Fibroblast of skin of abdomen (primary cell): ENCODE results near the gene CSF1.

Experiments
- DNase-seq: peaks from one replicate; pipeline ENCODE4 v3.0.0-alpha.2; 2013

Gene CSF1

DNA sequence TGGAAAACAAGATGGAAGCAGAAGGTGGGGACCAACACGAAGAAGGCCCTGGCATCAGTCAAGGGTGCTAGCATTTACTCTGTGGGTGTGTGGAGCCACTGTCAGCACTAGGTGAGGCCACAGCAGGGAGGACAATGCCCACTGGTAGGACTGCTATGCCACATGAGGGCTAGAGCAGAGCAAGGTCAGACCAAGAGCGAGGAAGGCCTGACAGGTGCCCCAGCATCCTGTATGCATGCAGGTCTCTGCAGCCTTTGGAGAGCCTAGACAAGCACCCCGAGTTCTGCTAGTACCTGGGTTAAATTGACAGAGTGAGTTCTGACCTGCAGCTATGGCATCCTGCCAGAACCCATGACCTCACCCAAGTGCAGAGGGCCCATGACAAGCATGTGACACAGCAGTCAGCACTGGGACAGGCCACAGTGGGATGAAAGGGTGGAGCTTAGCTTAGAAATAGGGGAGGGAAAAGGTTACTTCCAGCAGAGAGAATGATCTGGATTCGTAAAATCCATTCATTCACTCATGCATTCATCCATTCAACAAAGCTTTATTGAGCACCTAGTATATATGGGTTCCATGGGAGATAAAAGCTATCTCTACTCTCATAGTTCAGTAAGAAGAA, 9.0 kb upstream of the CSF1 start:
- DNase-seq, result no peak

DNA sequence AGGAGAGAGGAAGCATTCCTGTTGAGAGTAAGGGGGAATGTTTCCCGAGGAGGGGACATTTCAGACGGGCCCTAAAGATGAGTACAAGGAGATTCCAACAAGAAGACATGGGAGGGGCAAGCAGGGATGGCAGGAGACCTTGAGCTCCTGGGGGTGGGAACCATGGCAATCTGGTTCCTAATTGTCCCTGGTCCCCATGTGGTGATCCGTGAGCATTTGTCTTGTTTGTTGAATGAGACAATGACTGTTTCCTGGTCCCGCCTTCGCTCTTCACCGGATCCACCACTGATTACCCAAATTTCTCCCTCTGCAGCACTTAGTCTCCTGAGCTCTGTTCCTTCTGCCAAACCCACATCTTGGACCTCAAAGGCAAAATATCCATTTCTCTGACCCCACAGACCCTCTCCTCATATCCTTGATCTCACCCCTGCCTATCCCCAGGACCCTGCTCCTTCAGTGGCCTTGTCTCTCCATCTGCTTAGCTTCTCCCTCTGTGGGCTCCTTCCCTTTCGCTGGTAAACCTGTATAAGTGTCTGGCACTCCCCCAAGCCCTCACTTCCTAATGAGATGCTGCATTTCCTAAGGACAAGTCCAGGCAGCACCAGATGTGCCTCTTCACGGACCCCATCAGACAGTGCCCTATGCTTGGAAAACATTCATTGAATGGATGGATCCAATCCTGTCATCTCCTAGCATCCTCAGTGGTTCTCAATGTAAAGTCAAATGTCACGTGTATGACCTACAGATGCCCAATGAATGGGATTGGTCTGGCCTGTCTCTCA, 8.3 kb upstream of the CSF1 start:
- no peak for DNase-seq

DNA sequence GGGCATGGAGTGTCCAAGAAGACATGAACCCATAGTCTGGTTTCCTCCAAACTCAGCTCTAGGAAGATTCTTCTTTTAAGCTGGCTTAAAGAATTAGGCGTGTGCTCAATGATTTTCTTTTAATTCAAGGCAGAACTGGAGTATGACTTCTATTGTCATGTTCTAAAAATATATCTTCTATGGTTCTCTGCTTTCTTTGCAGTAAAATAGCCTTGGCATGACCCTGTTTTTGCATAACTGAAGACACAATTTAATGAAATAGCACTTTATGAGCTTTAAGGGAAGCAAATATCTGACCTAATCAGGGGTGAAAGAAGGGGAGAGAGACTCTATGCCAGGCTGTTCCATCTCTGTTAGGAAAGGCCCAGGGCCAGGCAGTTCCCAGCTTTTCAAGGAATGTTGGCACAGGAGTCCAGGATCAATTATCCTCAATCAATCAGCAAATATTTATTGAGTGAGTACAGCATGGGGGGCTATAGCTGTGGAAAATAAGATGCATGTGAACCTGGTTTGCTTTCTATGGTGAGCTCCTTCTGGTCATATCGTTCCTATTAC, 7.2 kb upstream of the CSF1 start:
- DNase-seq, result no peak

DNA sequence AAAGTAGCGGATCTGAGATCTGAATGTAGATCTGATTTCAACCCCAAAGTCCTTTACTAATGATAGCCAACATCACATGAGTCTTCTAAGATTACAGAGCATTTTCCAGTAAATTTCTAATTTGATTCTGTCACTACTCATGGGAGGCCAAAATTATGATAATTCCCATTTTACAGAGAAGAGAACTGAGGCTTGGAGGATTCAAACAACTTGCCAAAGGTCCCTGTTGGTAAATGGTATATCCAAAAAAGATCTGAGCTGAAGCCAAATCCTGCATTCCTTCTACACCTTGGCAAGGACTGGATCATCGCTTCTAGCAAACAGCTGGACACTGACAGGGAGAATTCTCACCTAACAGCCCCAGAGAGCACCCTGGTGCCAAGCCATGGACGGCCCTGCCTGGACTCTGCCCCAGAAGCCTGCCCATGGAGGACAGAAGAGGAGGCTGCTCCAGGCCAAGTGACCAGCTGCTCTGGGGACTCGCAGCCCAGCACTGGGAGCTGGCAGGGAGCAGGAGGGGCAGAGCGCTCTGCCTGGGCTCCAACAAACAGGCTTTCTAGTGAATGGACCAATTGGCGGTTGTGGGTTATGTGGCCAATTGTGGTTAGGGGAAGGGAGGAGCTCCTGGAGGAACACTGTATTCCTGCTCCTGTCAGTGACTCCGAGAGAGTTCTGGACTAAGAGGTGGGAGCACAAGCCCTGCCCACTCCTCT, 6.4 kb upstream of the CSF1 start:
- no peak for DNase-seq

DNA sequence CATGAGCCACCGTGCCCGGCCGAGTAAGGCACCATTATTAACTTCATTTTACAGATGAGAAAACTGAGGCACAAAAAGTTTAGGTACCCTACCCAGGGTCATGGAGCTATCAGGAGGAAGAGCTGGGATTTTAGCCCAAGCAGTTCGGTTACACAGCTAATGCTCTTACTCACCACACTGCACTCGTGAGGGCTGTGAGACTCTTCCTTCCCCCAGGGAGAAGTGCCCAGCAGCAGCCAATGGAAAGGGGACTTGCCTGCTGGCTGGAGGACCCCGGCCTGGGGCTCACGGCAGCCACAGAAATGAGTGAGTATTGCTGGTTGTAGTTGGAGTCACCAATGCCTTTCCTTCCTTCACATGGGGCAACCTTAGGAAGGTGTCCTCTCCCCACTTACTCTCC, 5.2 kb upstream of the CSF1 start:
- DNase-seq, result no peak

DNA sequence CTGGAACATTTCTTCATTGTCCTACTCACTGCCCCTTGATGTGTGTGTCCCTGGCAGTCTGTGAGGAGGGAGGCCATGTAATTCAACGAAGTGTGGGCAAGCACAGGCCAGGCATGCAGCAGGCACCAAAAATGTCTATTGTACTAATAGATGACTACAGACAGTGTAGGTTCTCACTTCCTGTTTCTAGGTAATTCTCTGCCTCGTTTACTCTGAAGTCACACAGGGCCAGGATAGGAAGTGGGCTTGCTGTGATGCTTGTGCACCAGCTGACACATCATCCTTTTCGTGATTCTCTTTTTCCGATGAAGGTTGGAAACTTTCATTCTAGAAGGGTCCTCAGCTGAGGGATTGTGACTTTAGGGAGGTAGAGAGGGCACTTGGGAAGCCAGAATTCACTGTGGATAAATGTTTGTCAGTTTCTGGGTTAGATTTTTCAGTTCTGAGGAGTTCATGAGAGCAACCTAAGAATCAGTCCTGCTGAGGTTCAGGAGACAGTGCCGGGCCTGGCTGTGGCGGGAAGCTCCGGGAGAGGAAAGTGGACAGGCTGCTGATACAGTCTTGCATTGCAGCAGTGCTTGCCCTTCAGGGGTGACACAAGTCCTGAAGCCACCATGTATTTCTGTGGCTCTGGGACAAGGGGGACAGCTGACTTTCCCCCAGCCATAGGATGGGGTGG, 4.3 kb upstream of the CSF1 start:
- no peak for DNase-seq

DNA sequence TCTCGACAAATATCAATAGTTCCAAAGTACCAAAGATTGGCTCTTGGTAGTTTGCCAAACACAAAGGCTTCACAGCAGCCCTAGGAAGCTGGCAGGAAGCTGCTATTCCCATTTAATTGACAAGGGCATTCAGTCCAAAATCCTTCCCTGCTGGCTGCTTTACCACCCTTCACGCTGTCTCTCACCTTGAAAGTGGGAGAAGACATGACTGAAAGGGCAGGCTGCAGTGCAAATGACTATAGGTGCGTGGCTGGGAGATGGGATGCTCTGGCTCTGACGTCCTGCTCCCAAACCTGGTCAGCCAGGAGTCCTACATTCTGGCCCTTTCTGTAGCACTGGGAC, 3.8 kb upstream of the CSF1 start:
- no peak for DNase-seq

DNA sequence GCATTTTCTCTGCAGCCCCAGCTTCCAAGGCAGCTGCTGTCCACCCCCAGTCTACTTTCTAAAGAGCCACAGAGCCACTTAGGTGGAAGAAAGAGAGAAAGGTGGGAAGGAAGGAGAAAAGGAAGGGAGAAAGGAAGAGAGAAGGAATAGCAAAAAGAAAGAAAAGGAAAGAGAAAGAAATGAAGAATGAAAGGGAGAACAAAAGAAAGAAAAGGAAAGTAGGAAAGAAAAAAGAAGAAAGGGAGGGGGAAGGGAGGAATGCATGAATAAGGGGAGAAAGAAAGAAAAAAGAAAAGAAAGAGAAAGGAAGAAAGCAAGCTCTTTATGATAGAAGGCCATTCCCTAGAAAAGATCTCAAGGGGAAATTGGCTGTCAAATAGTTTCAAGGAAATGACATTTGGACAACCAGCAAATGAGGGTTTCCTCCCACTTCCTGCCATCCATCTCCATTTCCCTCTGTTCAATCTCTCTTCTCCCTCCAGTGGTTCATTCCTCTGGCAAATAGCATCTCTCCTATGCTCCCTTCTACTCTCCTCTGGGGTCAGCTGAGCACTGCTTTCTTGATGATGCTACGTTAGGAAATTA, 3.4 kb upstream of the CSF1 start:
- DNase-seq, result no peak

DNA sequence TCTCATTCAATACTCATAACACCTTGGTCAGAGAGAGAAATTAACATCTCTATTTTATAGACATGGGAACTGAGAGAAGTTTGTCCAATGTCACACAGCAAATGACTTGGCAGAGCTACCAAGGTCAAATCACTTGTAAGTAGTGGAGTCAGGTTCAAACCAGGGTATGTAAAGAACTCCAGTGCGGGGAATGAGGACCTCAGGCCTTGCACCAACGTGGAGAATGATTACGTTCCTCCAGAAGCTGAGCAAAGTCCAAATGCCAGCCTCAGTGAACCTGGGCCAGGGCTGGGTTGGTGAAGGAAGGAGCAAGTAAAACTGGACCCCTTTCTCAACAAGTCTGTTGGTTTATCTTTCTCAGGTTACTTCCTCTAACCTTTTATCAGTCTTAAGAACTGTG, 1.8 kb upstream of the CSF1 start:
- no peak for DNase-seq

DNA sequence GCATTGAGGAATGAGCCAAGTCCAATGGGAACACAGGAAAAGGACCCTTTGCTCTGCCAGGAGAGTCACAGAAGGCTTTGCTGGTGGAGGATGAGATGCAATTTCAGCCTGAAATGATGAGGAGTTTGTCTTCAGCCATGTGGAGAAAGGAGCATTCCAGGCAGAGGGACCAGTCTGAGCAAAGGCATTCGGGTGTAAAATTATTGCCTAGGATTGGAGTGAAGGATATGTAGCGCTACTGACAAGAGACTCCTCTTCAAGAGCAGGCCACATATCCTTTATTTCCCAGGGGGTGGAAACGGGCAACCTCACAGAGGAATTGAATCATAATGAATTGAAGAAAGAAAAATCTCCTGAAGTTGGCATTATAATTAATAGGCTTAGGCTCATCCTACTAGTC, 1.1 kb upstream of the CSF1 start:
- DNase-seq, result no peak

DNA sequence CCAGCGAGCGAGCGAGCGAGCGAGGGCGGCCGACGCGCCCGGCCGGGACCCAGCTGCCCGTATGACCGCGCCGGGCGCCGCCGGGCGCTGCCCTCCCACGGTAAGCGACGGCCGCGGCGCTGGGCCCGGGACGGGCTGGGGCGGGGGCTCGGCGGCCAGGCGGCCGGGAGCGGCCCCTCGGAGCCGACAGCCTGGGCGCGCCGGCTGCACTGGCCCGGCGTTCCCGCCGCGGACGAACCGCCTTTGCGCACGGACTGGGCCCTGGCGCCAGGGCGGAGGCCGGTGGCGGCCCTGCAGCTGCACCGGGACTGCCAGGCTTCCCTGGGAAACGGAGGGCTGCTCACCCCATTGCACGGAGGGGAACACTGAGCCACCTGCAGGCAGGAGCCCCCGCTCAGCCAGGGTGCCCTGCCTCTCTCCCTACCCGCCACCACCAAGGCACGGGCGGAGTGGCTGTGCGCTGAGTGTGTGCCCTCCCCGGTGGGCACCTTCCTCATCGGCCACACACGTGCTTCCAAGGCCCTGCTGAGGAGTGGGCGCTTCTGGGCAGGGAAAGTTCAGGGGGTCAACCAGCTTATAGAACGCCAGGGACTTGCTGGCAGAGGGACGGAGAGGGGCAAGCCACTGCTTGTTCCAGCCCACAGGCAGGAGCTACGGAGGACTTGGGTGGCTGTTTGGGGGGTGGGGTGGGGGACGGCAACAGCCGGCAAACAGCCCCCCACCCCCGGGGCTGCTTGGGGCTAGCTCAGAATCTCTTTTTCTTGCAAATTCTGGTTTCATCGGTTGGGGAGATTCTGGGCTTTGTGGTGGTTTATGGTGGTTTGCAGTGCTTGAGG, 532 bp downstream of the CSF1 start:
- DNase-seq, result no peak

DNA sequence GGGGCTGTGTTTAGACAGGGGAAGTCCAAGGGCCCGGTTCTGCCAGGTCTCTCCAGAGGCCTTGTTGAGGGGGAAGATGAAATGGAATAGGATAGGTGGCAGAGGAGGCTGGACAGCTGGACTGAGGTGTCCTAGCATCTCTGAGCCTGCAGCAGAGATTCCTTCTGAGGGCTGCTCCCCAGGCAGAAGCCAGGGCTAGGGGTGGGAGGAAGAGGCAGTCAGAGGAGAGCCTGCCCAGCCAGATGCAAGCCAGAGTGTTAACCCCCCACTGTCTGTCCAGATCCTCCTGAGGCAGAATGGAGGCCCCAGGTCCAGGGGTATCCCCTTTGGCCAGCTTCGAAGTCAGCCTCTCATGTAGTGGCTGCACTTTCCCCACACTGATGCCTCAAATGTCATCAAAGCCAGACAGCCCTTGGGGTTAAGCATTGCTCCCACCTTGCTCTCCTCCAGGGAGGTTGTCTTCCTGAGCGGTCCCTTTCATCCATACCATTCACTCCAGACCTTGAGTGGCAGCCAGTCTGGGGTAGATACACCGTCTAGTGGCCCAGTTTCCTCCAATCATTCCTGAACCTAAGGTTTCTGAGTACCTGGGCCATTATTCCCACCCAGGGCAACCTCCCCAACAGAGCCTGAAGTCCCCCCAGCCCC, 1.7 kb downstream of the CSF1 start:
- no peak for DNase-seq

DNA sequence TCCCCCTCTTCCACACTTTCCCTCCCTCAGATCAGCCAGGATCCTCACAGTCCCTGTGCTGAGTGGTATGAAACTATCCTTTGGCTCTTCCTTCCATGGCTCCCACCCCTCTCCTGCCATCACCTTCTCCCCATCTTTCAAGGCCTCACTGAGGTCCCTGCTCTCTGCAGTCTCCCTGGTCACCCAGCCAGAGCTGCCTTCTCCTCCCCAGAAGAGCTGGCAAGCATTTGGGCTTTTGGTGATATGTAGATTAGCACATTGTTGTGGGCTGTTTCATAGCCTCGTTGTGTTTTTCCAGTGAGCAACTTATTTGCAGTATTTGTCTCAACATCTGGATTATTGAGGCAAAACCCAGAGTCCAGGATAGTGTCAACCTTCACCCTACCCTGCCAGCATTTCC, 2.2 kb downstream of the CSF1 start:
- peak; percentile 33 for DNase-seq

DNA sequence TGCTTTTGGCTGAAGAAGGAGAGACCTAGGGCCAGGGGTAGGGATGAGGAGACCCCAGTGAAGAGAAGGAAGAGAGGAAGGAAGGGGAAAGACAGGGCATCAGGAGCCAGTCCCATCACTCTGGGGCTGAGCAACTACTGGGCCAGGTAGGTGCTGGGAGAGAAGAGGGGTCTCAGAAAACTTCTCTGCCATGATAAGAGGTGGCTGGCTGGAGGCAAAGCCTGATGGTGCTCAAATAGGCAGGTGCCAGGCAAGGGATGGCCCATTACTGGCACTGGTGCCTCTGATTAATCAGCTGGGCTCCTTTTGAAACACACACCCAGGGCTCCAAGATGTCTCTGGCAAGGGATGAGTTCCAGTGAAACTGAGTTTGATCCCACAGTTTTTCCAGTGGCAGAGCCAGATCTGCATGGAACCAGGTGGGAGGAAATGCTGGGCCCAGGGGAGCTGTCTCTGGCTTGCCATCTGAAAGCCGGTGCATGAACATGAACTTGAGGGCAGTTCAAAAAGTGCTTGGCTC, 2.8 kb downstream of the CSF1 start:
- no peak for DNase-seq

DNA sequence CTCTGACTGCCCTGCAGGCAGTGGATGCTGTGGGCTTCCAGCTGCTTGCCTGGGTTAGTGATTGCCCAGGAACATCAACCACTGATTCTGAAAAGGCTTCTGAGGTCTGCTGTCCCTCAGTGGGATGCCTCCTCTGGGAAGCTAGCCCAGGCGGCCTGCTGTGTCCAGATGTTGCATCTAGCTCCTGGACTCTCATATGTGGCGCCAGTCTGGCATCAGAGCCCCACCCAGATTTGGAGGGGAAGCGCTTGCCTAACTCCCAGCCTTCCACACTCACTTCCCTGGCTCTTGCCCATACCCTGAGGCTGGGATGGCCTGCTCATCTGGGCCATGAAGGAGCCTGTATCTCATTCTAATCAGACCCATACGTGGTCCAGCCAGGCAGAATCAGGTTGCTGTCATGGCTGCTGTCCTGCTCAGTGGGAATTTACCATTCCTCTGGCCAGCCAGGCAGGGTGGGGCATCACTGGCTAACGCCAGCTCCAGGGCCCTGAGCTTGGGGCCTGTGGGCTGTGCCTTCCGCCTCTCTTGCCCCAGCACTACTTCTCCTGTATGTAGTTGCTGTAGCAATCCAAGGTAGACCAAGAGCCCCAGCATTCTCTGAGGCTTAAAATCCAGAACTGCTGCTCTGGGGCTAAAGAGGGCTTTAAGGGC, 4.1 kb downstream of the CSF1 start:
- DNase-seq, result no peak

DNA sequence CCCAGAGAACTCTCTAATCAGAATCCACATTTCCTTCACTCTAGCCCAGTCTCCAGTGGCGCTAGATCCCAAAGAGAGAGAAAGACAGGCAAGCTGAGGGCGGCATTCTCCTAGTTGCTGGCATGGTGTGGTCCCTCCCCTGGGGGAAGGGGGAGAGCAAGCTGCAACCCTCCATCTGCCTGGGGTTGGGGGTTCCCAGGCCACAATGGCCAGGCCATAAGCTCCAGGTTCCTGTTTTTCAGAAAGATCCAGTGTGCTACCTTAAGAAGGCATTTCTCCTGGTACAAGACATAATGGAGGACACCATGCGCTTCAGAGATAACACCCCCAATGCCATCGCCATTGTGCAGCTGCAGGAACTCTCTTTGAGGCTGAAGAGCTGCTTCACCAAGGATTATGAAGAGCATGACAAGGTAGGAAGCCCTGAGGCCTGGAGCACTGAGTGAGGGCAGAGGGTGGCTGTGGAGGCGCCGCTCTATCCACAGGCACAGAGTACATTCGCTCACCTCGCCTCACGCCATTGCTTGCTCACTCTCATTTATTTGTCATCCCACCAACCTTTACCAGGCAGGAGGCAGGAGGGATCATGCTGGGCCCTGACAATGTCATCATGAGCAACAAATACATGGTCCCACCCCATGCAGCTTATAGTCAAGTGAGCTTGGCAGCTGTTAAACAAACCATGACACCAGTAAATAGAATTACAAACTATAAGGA, 6.6 kb downstream of the CSF1 start:
- no peak for DNase-seq

DNA sequence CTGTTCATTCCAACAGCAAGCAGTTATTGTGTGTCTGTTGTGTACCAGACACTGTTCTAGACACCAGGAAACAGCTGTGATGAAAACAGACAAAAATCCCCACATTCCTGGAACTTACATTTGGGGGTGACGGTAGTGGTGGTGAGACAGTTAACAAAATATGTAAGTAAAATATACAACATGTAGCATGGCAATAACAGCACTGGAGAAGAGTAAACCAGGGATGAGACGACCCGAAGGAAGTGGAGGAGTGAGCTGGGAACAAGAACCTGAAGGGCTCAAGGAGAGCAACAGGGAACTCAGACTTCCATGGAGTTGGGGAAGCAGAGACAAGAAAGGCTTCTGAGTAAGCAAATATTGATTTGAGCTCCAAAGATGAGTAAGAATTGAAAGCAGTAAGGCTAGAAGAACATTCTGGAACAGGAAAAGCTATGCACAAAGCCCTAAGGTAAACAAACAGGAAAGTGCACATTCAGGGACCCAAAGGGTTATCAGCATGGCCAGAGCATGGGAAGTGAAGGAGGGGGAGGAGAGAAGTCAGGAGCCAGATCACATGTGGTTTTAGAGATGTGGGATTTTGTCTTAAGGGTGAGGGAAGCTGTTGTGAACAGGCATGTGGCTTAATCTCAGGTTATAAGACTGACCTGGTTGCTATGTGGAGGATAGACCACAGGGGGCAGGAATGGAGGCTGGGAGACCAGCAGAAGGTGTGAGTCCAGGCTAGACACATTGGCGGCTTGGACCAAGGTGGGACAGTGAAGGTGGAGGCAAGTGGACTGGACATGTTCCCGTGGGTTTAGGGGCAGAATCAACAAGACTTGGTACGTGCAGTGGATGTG, 7.3 kb downstream of the CSF1 start:
- no peak for DNase-seq

DNA sequence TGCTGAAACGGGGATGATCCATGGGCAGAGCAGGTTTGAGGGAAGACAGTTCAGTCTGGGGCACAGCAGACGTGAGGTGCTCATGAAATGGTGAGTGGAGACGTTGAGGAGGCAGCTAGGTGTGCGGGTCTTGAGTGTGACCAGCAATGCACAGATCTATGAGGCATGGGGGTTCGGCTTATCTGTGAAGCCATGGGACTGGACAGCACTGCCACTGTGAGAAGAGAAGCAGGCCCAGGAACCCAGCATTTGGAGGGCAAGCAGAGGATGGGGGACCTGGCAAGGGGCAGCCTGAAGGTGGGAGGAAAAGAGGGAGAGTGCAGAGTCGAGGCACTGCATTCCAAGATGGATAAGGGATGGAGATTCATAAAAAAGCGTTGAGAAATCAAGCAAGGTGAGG, 8.0 kb downstream of the CSF1 start:
- DNase-seq, result no peak

DNA sequence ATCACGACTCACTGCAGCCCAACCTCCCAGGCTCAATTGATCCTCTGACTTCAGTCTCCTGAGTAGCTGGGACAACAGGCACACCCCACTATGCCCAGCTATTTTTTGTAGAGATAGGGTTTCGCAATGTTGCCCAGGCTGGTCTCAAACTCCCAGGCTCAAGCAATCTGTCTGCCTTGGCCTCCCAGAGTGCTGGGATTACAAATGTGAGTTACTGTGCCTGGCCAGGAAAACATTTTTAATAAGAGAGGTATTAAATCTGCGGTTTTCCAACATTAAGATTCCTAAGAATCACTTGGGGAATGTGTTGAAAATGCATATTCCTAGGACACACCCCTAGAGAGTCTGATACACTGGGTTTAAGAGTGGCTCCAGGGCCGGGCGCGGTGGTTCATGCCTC, 8.7 kb downstream of the CSF1 start:
- no peak for DNase-seq
